ENCODE measurements around the gene PTPN18.

The PTPN18 gene

GRCh38 chr2:130341562-130342019, 14.3 kb upstream of the PTPN18 start:
- DNase-seq: no peak

GRCh38 chr2:130342020-130342532, 13.8 kb upstream of the PTPN18 start:
- DNase-seq: peak; percentile 83 to 98 (median 96)

GRCh38 chr2:130342533-130343275, 13.2 kb upstream of the PTPN18 start, which contains the start of gene IMP4:
IMP4 (plus strand) TSS chr2:130342897; CDS start chr2:130342933, 36 bp downstream.
- DNase-seq: peak; percentile 95 to 99 (median 97)

GRCh38 chr2:130344578-130344977, 11.3 kb upstream of the PTPN18 start:
- DNase-seq: no peak

GRCh38 chr2:130345091-130345490, 10.8 kb upstream of the PTPN18 start:
- DNase-seq: no peak

- no peak for DNase-seq
Measured at GRCh38 chr2:130345611-130346010, 10.2 kb upstream of the PTPN18 start.

- DNase-seq: no peak
Measured at GRCh38 chr2:130346041-130346740, 9.7 kb upstream of the PTPN18 start.

- no peak for DNase-seq
Measured at GRCh38 chr2:130346741-130347066, 9.2 kb upstream of the PTPN18 start.

GRCh38 chr2:130347220-130347925, 8.5 kb upstream of the PTPN18 start:
- DNase-seq: no peak

- DNase-seq: no peak
Measured at GRCh38 chr2:130349174-130349573, 6.7 kb upstream of the PTPN18 start.

- no peak for DNase-seq
Measured at GRCh38 chr2:130351711-130352110, 4.1 kb upstream of the PTPN18 start.

GRCh38 chr2:130352237-130352636, 3.6 kb upstream of the PTPN18 start:
- peak in 1 of 3 experiments; percentile 53 for DNase-seq

GRCh38 chr2:130353291-130354138, 2.3 kb upstream of the PTPN18 start:
- no peak for DNase-seq

- no peak for DNase-seq
Measured at GRCh38 chr2:130354139-130354428, 1.8 kb upstream of the PTPN18 start.

GRCh38 chr2:130355172-130355577, 681 bp upstream of the PTPN18 start:
- peak in 1 of 3 experiments; percentile 57 for DNase-seq

- DNase-seq: no peak
Measured at GRCh38 chr2:130357864-130358263, 2.0 kb downstream of the PTPN18 start.

GRCh38 chr2:130358420-130359350, 2.8 kb downstream of the PTPN18 start:
- DNase-seq: no peak

GRCh38 chr2:130359466-130359865, 3.6 kb downstream of the PTPN18 start:
- DNase-seq: no peak

- no peak for DNase-seq
Measured at GRCh38 chr2:130363479-130363878, 7.6 kb downstream of the PTPN18 start.

GRCh38 chr2:130365075-130365474, 9.2 kb downstream of the PTPN18 start:
- DNase-seq: no peak

- DNase-seq: no peak
Measured at GRCh38 chr2:130365963-130366362, 10.1 kb downstream of the PTPN18 start.

GRCh38 chr2:130366720-130367119, 10.9 kb downstream of the PTPN18 start:
- no peak for DNase-seq

Measured in NCI-H1417 (cell line).